Stimulated activated CD8-positive, alpha-beta memory T cell treated with anti-CD3 and anti-CD28 coated beads, Interleukin-15, amount 100 ng/mL, for 48 hours (primary cell): ENCODE measurements around the gene EGF.

Experiments used
- DNase-seq, 2 donors: peaks; one replicate each; pipeline ENCODE4 v3.0.0-alpha.2; 2020; ENCODE audit warnings: low read depth in 2 of 2

EGF gene

GRCh38 chr4:109962401-109962800 lies 49.7 kb downstream of the EGF start:
- DNase-seq = no peak

- no peak for DNase-seq
Observed at GRCh38 chr4:109966891-109967481, 54.3 kb downstream of the EGF start.

GRCh38 chr4:109967798-109968520 lies 55.3 kb downstream of the EGF start:
- no peak for DNase-seq

DNA sequence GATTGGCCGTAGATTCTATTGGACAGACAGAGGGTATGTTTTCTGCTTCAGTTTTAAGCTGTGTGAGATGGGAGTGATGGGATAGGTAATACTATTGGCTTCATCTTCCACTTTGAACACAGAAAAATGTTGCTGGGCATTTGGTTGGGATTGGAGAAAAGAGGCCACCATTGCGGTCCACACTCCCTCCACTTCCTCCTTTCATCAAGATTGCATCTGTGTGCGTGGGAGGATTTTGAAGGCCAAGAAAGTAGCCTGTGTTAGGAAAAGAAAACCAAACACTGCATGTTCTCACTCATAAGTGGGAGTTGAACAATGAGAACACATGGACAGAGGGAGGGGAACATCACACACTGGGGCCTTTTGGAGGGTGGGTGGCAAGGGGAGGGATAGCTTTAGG lies 56.4 kb downstream of the EGF start:
- no peak for DNase-seq

DNA sequence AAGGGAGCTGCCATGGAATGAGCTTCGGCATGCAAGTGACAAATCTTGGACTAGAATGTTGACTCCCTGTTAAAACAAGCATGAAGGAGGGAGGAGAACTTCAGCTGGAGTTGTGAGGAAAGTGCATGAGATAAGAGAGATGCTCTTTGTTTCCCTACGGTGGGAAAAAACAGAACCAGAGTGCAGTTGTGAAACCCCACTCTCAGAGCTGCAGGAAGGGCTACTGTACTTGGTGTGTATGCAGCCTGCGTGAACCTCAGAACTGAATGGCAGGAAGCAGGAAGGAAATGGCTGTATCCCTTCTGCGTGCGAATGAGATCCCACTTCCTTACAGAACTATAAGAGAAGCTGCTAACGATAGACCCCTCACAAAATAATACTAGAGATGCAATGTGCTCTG lies 57.2 kb downstream of the EGF start:
- no peak for DNase-seq

- no peak for DNase-seq
Observed at GRCh38 chr4:109972786-109973528, 60.3 kb downstream of the EGF start.

- no peak for DNase-seq
Observed at GRCh38 chr4:109973529-109973905, 60.8 kb downstream of the EGF start.

- DNase-seq = no peak
Observed at GRCh38 chr4:109976189-109976588, 63.5 kb downstream of the EGF start.

GRCh38 chr4:109977854-109978501 lies 65.3 kb downstream of the EGF start:
- DNase-seq = no peak

- no peak for DNase-seq
Observed at GRCh38 chr4:109978704-109979454, 66.2 kb downstream of the EGF start.

DNA sequence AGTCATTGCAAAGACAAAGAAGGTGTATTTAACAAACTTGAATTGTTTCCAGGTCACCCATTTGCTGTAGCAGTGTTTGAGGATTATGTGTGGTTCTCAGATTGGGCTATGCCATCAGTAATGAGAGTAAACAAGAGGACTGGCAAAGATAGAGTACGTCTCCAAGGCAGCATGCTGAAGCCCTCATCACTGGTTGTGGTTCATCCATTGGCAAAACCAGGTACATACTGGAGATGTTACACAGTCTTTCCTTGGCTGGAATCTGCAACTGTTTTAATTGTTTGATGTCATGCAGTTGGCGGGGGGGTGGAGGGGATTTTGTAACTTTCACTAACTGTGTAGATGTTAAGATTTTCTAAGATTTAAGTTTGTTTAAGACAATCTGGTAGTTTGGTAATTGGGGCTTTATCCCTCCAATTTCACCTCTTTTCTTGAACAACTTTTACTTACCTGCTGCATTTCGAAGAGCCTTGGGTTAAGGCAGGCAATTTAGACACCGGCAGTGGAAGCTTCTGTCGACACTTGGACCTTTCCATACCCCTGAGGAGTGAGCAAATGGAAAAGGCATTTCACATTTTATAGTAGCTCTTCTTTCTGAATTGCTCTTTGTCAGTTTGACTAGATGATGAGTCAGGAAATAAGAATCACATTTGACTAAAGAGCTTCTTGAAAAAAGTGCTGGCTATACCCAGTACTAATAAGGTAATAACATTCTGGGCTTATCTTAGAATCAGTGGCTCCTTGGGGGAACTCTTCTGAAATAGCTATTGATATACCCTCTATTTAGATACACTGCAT lies 67.4 kb downstream of the EGF start:
- DNase-seq = no peak

- no peak for DNase-seq
Observed at GRCh38 chr4:109981936-109982335, 69.3 kb downstream of the EGF start.

DNA sequence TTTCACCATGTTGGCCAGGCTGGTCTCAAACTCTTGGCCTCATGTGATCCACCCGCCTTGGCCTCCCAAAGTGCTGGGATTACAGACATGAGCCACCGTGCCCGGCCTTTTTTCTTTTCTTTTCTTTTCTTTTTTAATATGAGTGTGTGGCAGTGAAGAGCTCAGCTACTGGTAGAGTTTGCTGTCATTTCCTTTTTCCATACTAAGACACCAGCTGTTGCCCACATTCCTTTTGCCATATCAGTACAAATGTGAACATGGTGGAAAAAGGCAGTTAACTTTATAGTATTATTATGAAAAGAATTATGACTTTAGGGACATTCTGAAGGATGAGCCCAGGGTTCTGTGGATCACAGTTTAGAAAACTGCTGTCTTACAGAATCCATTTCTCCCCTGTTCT lies 69.8 kb downstream of the EGF start:
- DNase-seq = no peak

GRCh38 chr4:109985993-109986974 lies 73.6 kb downstream of the EGF start:
- no peak for DNase-seq

GRCh38 chr4:109989044-109989443 lies 76.4 kb downstream of the EGF start:
- no peak for DNase-seq

GRCh38 chr4:109989618-109990017 lies 76.9 kb downstream of the EGF start:
- DNase-seq = no peak

GRCh38 chr4:109990261-109991257 lies 77.9 kb downstream of the EGF start:
- DNase-seq = no peak

GRCh38 chr4:109993116-109993515 lies 80.4 kb downstream of the EGF start:
- no peak for DNase-seq

DNA sequence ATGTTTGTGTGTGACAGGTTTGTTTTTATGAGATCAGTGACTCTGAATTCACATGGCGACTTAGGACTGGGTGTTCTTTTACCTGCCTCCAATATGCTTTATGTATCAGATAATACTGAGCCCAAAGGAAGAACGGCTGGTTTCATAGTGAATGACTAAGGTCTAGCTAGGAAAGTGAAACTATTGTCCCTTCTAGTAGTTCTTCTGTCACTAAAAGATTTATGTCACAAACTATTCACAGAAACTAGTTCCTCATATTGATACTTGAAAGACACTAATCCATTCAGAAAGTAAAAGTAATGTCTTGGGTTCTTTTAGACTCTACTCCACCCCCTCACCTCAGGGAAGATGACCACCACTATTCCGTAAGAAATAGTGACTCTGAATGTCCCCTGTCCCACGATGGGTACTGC lies 81.7 kb downstream of the EGF start:
- no peak for DNase-seq
